GM12878 (cell line): Measurements from ENCODE around the gene ADCY2. TPM values are rescaled to one million over a fixed set of nuclear protein-coding genes. Genes with fewer than 3 reads are reported as not detected.
A peak's percentile ranks its signal among the peaks of the same experiment; 100 is the strongest.

ENCODE experiments used
- ATAC-seq: fragments of 200-7000 bp; cut with Tn5 transposase; 3 replicates; pipeline ENCODE4 v1.9.1; 2020; ENCODE audit warnings: mild to moderate bottlenecking, moderate library complexity
- BruUV-seq: library from RNA; stranded (reverse); fragments of 400-500 nt; replicated peaks from 2 replicates; lab custom pipeline; 2021; lab: Mats Ljungman, UMichigan
- CTCF ChIA-PET: fragments of 300-600 bp; sonication (Branson Sonifier 250); formaldehyde crosslinking; extraction: SDS; loops from one replicate; lab custom pipeline; 2021; ENCODE audit warnings: inconsistent platforms; lab: Yijun Ruan, JAX
- POLR2A ChIA-PET: fragments of 350-600 bp; formaldehyde crosslinking; extraction: SDS; loops from one replicate; lab custom pipeline; 2021; ENCODE audit warnings: inconsistent platforms; lab: Charles Lee
- RAD21 ChIA-PET: fragments of 300-600 bp; sonication (Branson Sonifier 250); formaldehyde crosslinking; loops from one replicate; lab custom pipeline; 2023; ENCODE audit warnings: antibody characterized with exemption; ENCODE audit not compliant: unreplicated experiment; lab: Charles Lee
- SMC1A ChIA-PET: fragments of 300-600 bp; sonication (Branson Sonifier 250); formaldehyde crosslinking; loops from one replicate; lab custom pipeline; 2023; ENCODE audit not compliant: unreplicated experiment, uncharacterized antibody; lab: Charles Lee
- DNase-seq: peaks from one replicate; pipeline ENCODE4 v3.0.0-alpha.2; 2011; ENCODE audit warnings: low read depth, low spot score
- FAIRE-seq: peaks from 3 replicates; lab custom pipeline; 2011; peaks lifted over from hg19 to GRCh38; lab: Jason Lieb, UNC
- H2AFZ ChIP-seq: 2 replicates; pipeline ENCODE4 v1.6.0; 2011; ENCODE audit warnings: low read depth, low read length, control low read depth; ENCODE audit not compliant: control insufficient read depth
- H3K27ac ChIP-seq: 2 replicates; pipeline ENCODE4 v1.5.1; 2011; ENCODE audit warnings: control low read depth; ENCODE audit not compliant: control insufficient read depth, insufficient read depth
- H3K27me3 ChIP-seq, 2 experiments: replicated peaks in 1 of 2; 2 replicates each; pipeline versions ENCODE4 v1.6.0 to v1.6.1; 2011; ENCODE audit warnings: low read length in 1 of 2; ENCODE audit not compliant: control insufficient read depth in 2 of 2, insufficient read depth in 2 of 2
- H3K36me3 ChIP-seq, 2 experiments: 2 replicates each; pipeline ENCODE4 v1.5.1; 2011; ENCODE audit warnings: low read length in 1 of 2; ENCODE audit not compliant: control insufficient read depth in 2 of 2, insufficient read depth in 2 of 2
- H3K4me1 ChIP-seq: 2 replicates; pipeline ENCODE4 v1.6.1; 2011; ENCODE audit warnings: mild to moderate bottlenecking, low read length, moderate library complexity, mixed read lengths; ENCODE audit not compliant: control insufficient read depth, insufficient read depth
- H3K4me2 ChIP-seq: 2 replicates; pipeline ENCODE4 v1.6.0; 2011; ENCODE audit warnings: control low read depth; ENCODE audit not compliant: control insufficient read depth, insufficient read depth
- H3K4me3 ChIP-seq: fragments of 200-600 bp; sonication (generic); 2 replicates; pipeline ENCODE4 v1.5.1; 2016
- H3K79me2 ChIP-seq: 2 replicates; pipeline ENCODE4 v1.6.0; 2011; ENCODE audit warnings: low read length; ENCODE audit not compliant: control insufficient read depth, insufficient read depth
- H3K9ac ChIP-seq: 2 replicates; pipeline ENCODE4 v1.8.0; 2011; ENCODE audit warnings: low read length, control low read depth, mixed read lengths; ENCODE audit not compliant: control insufficient read depth, insufficient read depth
- H3K9me3 ChIP-seq: replicated peaks from 3 replicates; pipeline ENCODE4 v1.5.1; 2011; ENCODE audit warnings: mild to moderate bottlenecking, low read length; ENCODE audit not compliant: control insufficient read depth, insufficient read depth
- H4K20me1 ChIP-seq: 2 replicates; pipeline ENCODE4 v1.6.0; 2011; ENCODE audit not compliant: control insufficient read depth, insufficient read depth
- CHD4 ChIP-seq: fragments of 200-600 bp; sonication (generic); IDR thresholded peaks from 2 replicates; pipeline ENCODE4 v1.6.1; 2016; ENCODE audit warnings: mild to moderate bottlenecking
- FOXM1 ChIP-seq: IDR thresholded peaks from 2 replicates; pipeline ENCODE4 v1.6.1; 2012; ENCODE audit warnings: low read depth, mild to moderate bottlenecking, inconsistent platforms, low read length, moderate library complexity
- GABPA ChIP-seq: IDR thresholded peaks from 2 replicates; pipeline ENCODE4 v1.6.1; 2014; ENCODE audit warnings: antibody characterized with exemption, low read depth, mild to moderate bottlenecking, inconsistent platforms
- HCFC1 ChIP-seq: fragments of 150-350 bp; IDR thresholded peaks from 2 replicates; pipeline ENCODE4 v1.6.1; 2014; ENCODE audit warnings: low read length
- NR2C1 ChIP-seq: fragments of 450-650 bp; IDR thresholded peaks from 2 replicates; pipeline ENCODE4 v1.6.1; 2017; ENCODE audit warnings: antibody characterized with exemption, mild to moderate bottlenecking, moderate library complexity
- NR2F1 ChIP-seq: fragments of 450-650 bp; conservative IDR thresholded peaks from 2 replicates; pipeline ENCODE4 v1.6.1; 2017; ENCODE audit warnings: mild to moderate bottlenecking
- POLR2AphosphoS5 ChIP-seq: IDR thresholded peaks from 2 replicates; pipeline ENCODE4 v1.6.1; 2011; ENCODE audit warnings: mild to moderate bottlenecking, low read length, inconsistent platforms
- RAD51 ChIP-seq: fragments of 450-650 bp; IDR thresholded peaks from 2 replicates; pipeline ENCODE4 v1.6.1; 2016; ENCODE audit warnings: moderate library complexity, mild to moderate bottlenecking, inconsistent platforms
- RCOR1 ChIP-seq: conservative IDR thresholded peaks from 2 replicates; pipeline ENCODE4 v1.6.1; 2012; ENCODE audit warnings: low read depth, low read length, improper control_type of control experiment
- RUNX3 ChIP-seq: IDR thresholded peaks from 2 replicates; pipeline ENCODE4 v1.6.1; 2012; ENCODE audit warnings: low read length, inconsistent platforms
- SREBF1 ChIP-seq: IDR thresholded peaks from 2 replicates; pipeline ENCODE4 v1.6.1; 2012; ENCODE audit warnings: mild to moderate bottlenecking, low read length
- STAT1 ChIP-seq: fragments of 450-650 bp; conservative IDR thresholded peaks from 2 replicates; pipeline ENCODE4 v1.6.1; 2014; ENCODE audit warnings: antibody characterized with exemption, mild to moderate bottlenecking
- YY1 ChIP-seq: IDR thresholded peaks from 2 replicates; pipeline ENCODE4 v1.6.1; 2011; ENCODE audit warnings: low read depth, mild to moderate bottlenecking, low read length
- WGBS: methylation state at CpG from one replicate; pipeline ENCODE4 v1.1.6; 2016; ENCODE audit warnings: low lambda C conversion rate; ENCODE audit not compliant: insufficient replicate concordance, insufficient coverage; ENCODE audit errors: missing lambda C conversion rate; 5-methylcytosine and 5-hydroxymethylcytosine counted together
- in situ Hi-C: fragments of 300-500 bp; cut with MboI; formaldehyde crosslinking; loops from 9 replicates; pipeline ENCODE4 v1.14.3; 2018; ENCODE audit warnings: mixed read lengths
- intact Hi-C: fragments of 100-400 bp; cut with micrococcal nuclease; formaldehyde crosslinking; loops from one replicate; pipeline ENCODE4 v1.14.2; 2022; ENCODE audit not compliant: unreplicated experiment
- polyA plus RNA-seq, 11 experiments: library from polyadenylated mRNA; depleted of rRNA in 4 of 11; unstranded in 6 of 11; stranded (reverse) in 5 of 11; fragments of >200 nt; fragmentation: Nextera tagmentation in 4 of 11; fragmentation: Illumina TruSeq in 1 of 11; extraction: Ambion mirVana in 4 of 11; extraction: Trizol in 1 of 11; gene quantifications; 1 replicate in 1 of 11; 2 replicates in 10 of 11; pipeline versions ENCODE4 v1.2.1 to v1.2.3, GENCODE V29; 2011 to 2016; ENCODE audit warnings: inconsistent platforms in 2 of 11, missing spikeins in 2 of 11, low read depth in 1 of 11
- total RNA-seq, 4 experiments: library from RNA; depleted of rRNA in 3 of 4; stranded (reverse); fragments of >200 nt in 3 of 4; fragmentation: Illumina TruSeq in 1 of 4; extraction: Trizol in 1 of 4; gene quantifications; 2 replicates each; pipeline versions ENCODE4 v1.2.1 to v1.2.3, GENCODE V29; 2013 to 2021
- TF ChIP-seq, protein P1 (sequence below): fragments of 450-650 bp; conservative IDR thresholded peaks from 2 replicates; pipeline ENCODE4 v1.6.1; 2017; ENCODE audit warnings: mild to moderate bottlenecking, moderate library complexity
- TF ChIP-seq, protein P2 (sequence below), 3 experiments: IDR thresholded peaks in 2 of 3; conservative IDR thresholded peaks in 1 of 3; 2 replicates each; pipeline ENCODE4 v1.5.1; 2011; ENCODE audit warnings: low read depth in 3 of 3, low read length in 3 of 3, mild to moderate bottlenecking in 3 of 3, control low read depth in 2 of 3, moderate library complexity in 2 of 3, inconsistent platforms in 1 of 3, mixed read lengths in 1 of 3; ENCODE audit not compliant: control insufficient read depth in 2 of 3, insufficient read depth in 1 of 3; ENCODE audit errors: extremely low read depth in 1 of 3
- TF ChIP-seq, protein P3 (sequence below): IDR thresholded peaks from 2 replicates; pipeline ENCODE4 v1.6.1; 2011; ENCODE audit warnings: borderline replicate concordance, low read depth, mild to moderate bottlenecking, moderate library complexity, mixed read lengths, low read length; ENCODE audit not compliant: insufficient read depth; ENCODE audit errors: extremely low read length

ADCY2 gene
- total and polyA plus RNA-seq, 10 of the 15 experiments (the other 5 are each of a cell fraction or from before 2014, with no cell fraction given) = 0.07 to 0.26 TPM; not detected in 8

DNA sequence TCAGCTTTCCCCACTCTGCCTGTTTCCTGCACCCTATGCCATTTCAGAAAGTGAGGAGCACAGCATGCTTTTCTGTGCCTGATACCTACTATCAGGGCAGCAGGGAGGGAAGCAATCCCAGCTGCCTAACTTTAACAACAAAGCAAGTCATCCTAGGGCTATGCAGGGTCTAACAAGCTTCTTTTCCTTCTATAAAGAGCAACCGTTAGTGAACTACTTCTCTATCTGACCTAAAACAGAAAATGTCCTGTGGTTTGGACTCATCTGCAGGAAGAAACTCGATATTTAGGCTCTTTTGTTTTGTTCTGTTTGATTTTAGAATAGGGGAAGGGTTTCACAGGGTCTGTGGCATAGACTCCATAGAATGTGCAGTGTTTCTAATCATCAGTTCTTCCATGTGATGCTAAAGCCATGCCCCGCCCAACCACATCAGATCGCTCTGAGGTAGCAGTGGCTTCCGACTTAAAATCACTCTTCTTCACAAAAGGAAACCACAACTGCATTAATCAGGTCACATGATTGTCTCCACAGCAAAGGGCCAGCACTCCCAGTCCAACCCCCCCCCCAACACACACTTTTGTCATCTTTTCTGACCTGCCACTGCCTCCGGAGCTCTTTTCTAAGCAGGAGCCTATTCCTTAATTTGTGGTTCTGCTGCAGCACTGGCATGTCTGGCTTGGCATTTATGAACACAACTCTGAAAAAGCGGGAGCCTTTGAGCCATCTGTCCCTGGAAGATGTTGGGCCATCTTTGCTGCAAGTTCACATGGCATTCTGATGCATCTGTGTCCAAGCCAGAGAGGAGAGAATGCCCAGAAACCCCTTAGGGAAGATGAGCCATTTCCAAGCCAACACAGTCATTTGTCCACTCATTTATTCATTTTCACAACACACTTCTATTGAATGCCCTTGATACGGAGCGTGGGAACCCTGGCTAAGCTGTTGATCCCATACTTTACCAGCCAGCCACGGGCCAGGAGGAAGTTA is 383.4 kb downstream of the ADCY2 start (continued):
- TF ChIP-seq CHD4 = no peak
- no peak for TF ChIP-seq SREBF1
- TF ChIP-seq RUNX3 = peak; percentile 79
- TF ChIP-seq, protein P1, sequence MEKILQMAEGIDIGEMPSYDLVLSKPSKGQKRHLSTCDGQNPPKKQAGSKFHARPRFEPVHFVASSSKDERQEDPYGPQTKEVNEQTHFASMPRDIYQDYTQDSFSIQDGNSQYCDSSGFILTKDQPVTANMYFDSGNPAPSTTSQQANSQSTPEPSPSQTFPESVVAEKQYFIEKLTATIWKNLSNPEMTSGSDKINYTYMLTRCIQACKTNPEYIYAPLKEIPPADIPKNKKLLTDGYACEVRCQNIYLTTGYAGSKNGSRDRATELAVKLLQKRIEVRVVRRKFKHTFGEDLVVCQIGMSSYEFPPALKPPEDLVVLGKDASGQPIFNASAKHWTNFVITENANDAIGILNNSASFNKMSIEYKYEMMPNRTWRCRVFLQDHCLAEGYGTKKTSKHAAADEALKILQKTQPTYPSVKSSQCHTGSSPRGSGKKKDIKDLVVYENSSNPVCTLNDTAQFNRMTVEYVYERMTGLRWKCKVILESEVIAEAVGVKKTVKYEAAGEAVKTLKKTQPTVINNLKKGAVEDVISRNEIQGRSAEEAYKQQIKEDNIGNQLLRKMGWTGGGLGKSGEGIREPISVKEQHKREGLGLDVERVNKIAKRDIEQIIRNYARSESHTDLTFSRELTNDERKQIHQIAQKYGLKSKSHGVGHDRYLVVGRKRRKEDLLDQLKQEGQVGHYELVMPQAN = no peak
- TF ChIP-seq HCFC1 = no peak
- TF ChIP-seq RAD51 = peak; percentile 66; the same call in 1 of the 2 replicates
- no peak for TF ChIP-seq YY1

- H3K36me3 ChIP-seq = no peaks in the 10 kb centered on the region
- no peaks in the 10 kb centered on the region; the same call in 1 of the 2 replicates for H3K4me1 ChIP-seq
- no peaks in the 10 kb centered on the region for H4K20me1 ChIP-seq
- FAIRE-seq = no peak
- H3K4me2 ChIP-seq = no peak overlapping the region
- no peaks in the 10 kb centered on the region for H3K9me3 ChIP-seq
- H3K27me3 ChIP-seq = no peaks in the 10 kb centered on the region
- in situ Hi-C loops (no loop called here), intact Hi-C loops (no loop called here)
- H3K9ac ChIP-seq = no peak overlapping the region
- H3K27ac ChIP-seq = no peak overlapping the region
- RAD21 ChIA-PET = interaction anchor here (1.1 kb wide), 1 partner anchor 10 kb away, joined by 3 read pairs; no protein-coding TSS in a partner anchor
- WGBS = 0% methylated on average over 3 of the region's 3 CpGs
- no peak overlapping the region for H2AFZ ChIP-seq
- no peak for ATAC-seq
- no peak overlapping the region for H3K4me3 ChIP-seq
- SMC1A ChIA-PET = interaction anchor here (1.8 kb wide), 1 partner anchor 11 kb away, joined by 6 read pairs; no protein-coding TSS in a partner anchor
- H3K79me2 ChIP-seq = no peaks in the 10 kb centered on the region
- BruUV-seq = no TSS peak
- DNase-seq = no peak
- CTCF ChIA-PET = no interaction called here
- POLR2A ChIA-PET = no interaction called here
- TF ChIP-seq, protein P2, sequence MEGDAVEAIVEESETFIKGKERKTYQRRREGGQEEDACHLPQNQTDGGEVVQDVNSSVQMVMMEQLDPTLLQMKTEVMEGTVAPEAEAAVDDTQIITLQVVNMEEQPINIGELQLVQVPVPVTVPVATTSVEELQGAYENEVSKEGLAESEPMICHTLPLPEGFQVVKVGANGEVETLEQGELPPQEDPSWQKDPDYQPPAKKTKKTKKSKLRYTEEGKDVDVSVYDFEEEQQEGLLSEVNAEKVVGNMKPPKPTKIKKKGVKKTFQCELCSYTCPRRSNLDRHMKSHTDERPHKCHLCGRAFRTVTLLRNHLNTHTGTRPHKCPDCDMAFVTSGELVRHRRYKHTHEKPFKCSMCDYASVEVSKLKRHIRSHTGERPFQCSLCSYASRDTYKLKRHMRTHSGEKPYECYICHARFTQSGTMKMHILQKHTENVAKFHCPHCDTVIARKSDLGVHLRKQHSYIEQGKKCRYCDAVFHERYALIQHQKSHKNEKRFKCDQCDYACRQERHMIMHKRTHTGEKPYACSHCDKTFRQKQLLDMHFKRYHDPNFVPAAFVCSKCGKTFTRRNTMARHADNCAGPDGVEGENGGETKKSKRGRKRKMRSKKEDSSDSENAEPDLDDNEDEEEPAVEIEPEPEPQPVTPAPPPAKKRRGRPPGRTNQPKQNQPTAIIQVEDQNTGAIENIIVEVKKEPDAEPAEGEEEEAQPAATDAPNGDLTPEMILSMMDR (IDR thresholded peaks at IDR 0.05 in 2 of 3, conservative IDR thresholded peaks at IDR 0.05 in 1 of 3; ENCODE audit: control insufficient read depth in 2 of 3, extremely low read depth in 1 of 3, insufficient read depth in 1 of 3, low read depth in 3 of 3, low read length in 3 of 3) = no peak
- TF ChIP-seq HCFC1 (no peak), FOXM1 (no peak), GABPA (no peak), STAT1 (no peak), RCOR1 (no peak), POLR2AphosphoS5 (no peak), NR2C1 (no peak), NR2F1 (no peak)
- TF ChIP-seq, protein P3, sequence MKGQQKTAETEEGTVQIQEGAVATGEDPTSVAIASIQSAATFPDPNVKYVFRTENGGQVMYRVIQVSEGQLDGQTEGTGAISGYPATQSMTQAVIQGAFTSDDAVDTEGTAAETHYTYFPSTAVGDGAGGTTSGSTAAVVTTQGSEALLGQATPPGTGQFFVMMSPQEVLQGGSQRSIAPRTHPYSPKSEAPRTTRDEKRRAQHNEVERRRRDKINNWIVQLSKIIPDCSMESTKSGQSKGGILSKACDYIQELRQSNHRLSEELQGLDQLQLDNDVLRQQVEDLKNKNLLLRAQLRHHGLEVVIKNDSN = no peak
Measured at GRCh38 chr5:7781899-7782298, 386.0 kb downstream of the ADCY2 start.
